Central memory CD4-positive, alpha-beta T cell (primary cell): ENCODE measurements around the gene ATP8A1.

Experiments
- DNase-seq: peaks from one replicate; pipeline ENCODE4 v3.0.0; 2022

Gene ATP8A1

GRCh38 chr4:42562016-42562415, 94.9 kb downstream of the ATP8A1 start:
- no peak for DNase-seq

- no peak for DNase-seq
Measured at GRCh38 chr4:42561031-42561430, 95.9 kb downstream of the ATP8A1 start.

- DNase-seq: no peak
Measured at GRCh38 chr4:42560467-42560861, 96.4 kb downstream of the ATP8A1 start.

GRCh38 chr4:42558156-42558555, 98.7 kb downstream of the ATP8A1 start:
- DNase-seq: no peak

GRCh38 chr4:42555828-42556227, 101.1 kb downstream of the ATP8A1 start:
- no peak for DNase-seq

GRCh38 chr4:42554072-42554471, 102.8 kb downstream of the ATP8A1 start:
- DNase-seq: no peak

- DNase-seq: no peak
Measured at GRCh38 chr4:42549896-42550295, 107.0 kb downstream of the ATP8A1 start.

- DNase-seq: no peak
Measured at GRCh38 chr4:42547805-42548204, 109.1 kb downstream of the ATP8A1 start.

- no peak for DNase-seq
Measured at GRCh38 chr4:42543762-42544161, 113.1 kb downstream of the ATP8A1 start.

- no peak for DNase-seq
Measured at GRCh38 chr4:42543126-42543525, 113.8 kb downstream of the ATP8A1 start.

- no peak for DNase-seq
Measured at GRCh38 chr4:42541647-42542046, 115.3 kb downstream of the ATP8A1 start.

GRCh38 chr4:42533042-42533441, 123.9 kb downstream of the ATP8A1 start:
- DNase-seq: no peak

GRCh38 chr4:42531341-42532030, 125.4 kb downstream of the ATP8A1 start:
- no peak for DNase-seq

- DNase-seq: no peak
Measured at GRCh38 chr4:42523066-42523718, 133.7 kb downstream of the ATP8A1 start.

GRCh38 chr4:42519803-42520417, 137.0 kb downstream of the ATP8A1 start:
- DNase-seq: peak; percentile 19

- DNase-seq: no peak
Measured at GRCh38 chr4:42515156-42515884, 141.6 kb downstream of the ATP8A1 start.

GRCh38 chr4:42513748-42514492, 143.0 kb downstream of the ATP8A1 start:
- no peak for DNase-seq

- DNase-seq: no peak
Measured at GRCh38 chr4:42512226-42512625, 144.7 kb downstream of the ATP8A1 start.

- no peak for DNase-seq
Measured at GRCh38 chr4:42510225-42510624, 146.7 kb downstream of the ATP8A1 start.

GRCh38 chr4:42501624-42502401, 155.1 kb downstream of the ATP8A1 start:
- no peak for DNase-seq

- DNase-seq: no peak
Measured at GRCh38 chr4:42498040-42498439, 158.9 kb downstream of the ATP8A1 start.
